ENCODE results near the gene TOP3B. TPM values are rescaled to one million over a fixed set of nuclear protein-coding genes. Genes with fewer than 3 reads are reported as not detected.
"Not testable (repeated sequence)": the region's sequence is repeated elsewhere in the genome, so short reads cannot be mapped to it uniquely, and the experiment has no call there.

TOP3B gene
- total RNA-seq, 2 experiments from 2014 or later = 41.2 to 41.4 TPM

- intact Hi-C loops (cut with micrococcal nuclease) = no loop called here
- H3K27ac Mint-ChIP-seq = no peak overlapping the region
- no peaks in the 10 kb centered on the region for H3K27me3 Mint-ChIP-seq (ENCODE audit: low read depth)
- H3K4me1 Mint-ChIP-seq (ENCODE audit: low read depth) = no peaks in the 10 kb centered on the region
- H3K9me3 Mint-ChIP-seq = no peaks in the 10 kb centered on the region
- no peak overlapping the region for H3K4me3 Mint-ChIP-seq
- CTCF ChIA-PET = interaction anchor here (1.0 kb wide), 1 partner anchor 34 kb away, joined by 3 read pairs; no protein-coding TSS in a partner anchor
- H3K36me3 Mint-ChIP-seq (ENCODE audit: low read depth) = no peaks in the 10 kb centered on the region
- no peak for DNase-seq
These were observed 62.9 kb downstream of the TOP3B start for GRCh38 chr22:21919526-21920307.

GRCh38 chr22:21918466-21919185 is 64.0 kb downstream of the TOP3B start:
- intact Hi-C loops (cut with micrococcal nuclease) = no loop called here
- Mint-ChIP-seq H3K27me3 (ENCODE audit: low read depth) (no peaks in the 10 kb centered on the region), H3K36me3 (ENCODE audit: low read depth) (no peaks in the 10 kb centered on the region), H3K9me3 (no peaks in the 10 kb centered on the region), H3K27ac (no peak overlapping the region), H3K4me3 (no peak overlapping the region), H3K4me1 (ENCODE audit: low read depth) (no peaks in the 10 kb centered on the region)
- CTCF ChIA-PET = no interaction called here
- no peak for DNase-seq

- Mint-ChIP-seq H3K27me3 (ENCODE audit: low read depth) (no peaks in the 10 kb centered on the region), H3K27ac (no peak overlapping the region), H3K9me3 (no peaks in the 10 kb centered on the region), H3K36me3 (ENCODE audit: low read depth) (no peaks in the 10 kb centered on the region), H3K4me1 (ENCODE audit: low read depth) (no peaks in the 10 kb centered on the region), H3K4me3 (no peak overlapping the region)
- intact Hi-C loops (cut with micrococcal nuclease) = no loop called here
- CTCF ChIA-PET = no interaction called here
- DNase-seq = no peak
These were observed 64.7 kb downstream of the TOP3B start for GRCh38 chr22:21917959-21918261.

GRCh38 chr22:21917181-21917958 is 65.2 kb downstream of the TOP3B start:
- Mint-ChIP-seq H3K9me3 (no peaks in the 10 kb centered on the region), H3K4me3 (no peak overlapping the region), H3K4me1 (ENCODE audit: low read depth) (no peaks in the 10 kb centered on the region), H3K27ac (no peak overlapping the region), H3K27me3 (ENCODE audit: low read depth) (no peaks in the 10 kb centered on the region), H3K36me3 (ENCODE audit: low read depth) (no peaks in the 10 kb centered on the region)
- no peak for DNase-seq
- intact Hi-C loops (cut with micrococcal nuclease) = no loop called here
- CTCF ChIA-PET = interaction anchor here (1.6 kb wide), 1 partner anchor 20 kb away, joined by 10 read pairs; no protein-coding TSS in a partner anchor

- H3K36me3 Mint-ChIP-seq (ENCODE audit: low read depth) = no peaks in the 10 kb centered on the region
- no peak for DNase-seq
- no peaks in the 10 kb centered on the region for H3K27me3 Mint-ChIP-seq (ENCODE audit: low read depth)
- H3K4me1 Mint-ChIP-seq (ENCODE audit: low read depth) = no peaks in the 10 kb centered on the region
- H3K27ac Mint-ChIP-seq = no peak overlapping the region
- H3K9me3 Mint-ChIP-seq = no peaks in the 10 kb centered on the region
- intact Hi-C loops (cut with micrococcal nuclease) = no loop called here
- CTCF ChIA-PET = interaction anchor here (0.6 to 1.6 kb wide), 2 partner anchors 21 to 318 kb away, joined by 3 to 10 read pairs; no protein-coding TSS in a partner anchor
- H3K4me3 Mint-ChIP-seq = no peak overlapping the region
These were observed 66.2 kb downstream of the TOP3B start for GRCh38 chr22:21916309-21916918.

- H3K27ac Mint-ChIP-seq = no peak overlapping the region
- intact Hi-C loops (cut with micrococcal nuclease) = no loop called here
- no peaks in the 10 kb centered on the region for H3K9me3 Mint-ChIP-seq
- H3K27me3 Mint-ChIP-seq (ENCODE audit: low read depth) = no peaks in the 10 kb centered on the region
- CTCF ChIA-PET = interaction anchor here (0.6 to 1.6 kb wide), 2 partner anchors 22 to 318 kb away, joined by 3 to 10 read pairs; no protein-coding TSS in a partner anchor
- H3K4me1 Mint-ChIP-seq (ENCODE audit: low read depth) = no peaks in the 10 kb centered on the region
- no peaks in the 10 kb centered on the region for H3K36me3 Mint-ChIP-seq (ENCODE audit: low read depth)
- no peak overlapping the region for H3K4me3 Mint-ChIP-seq
- DNase-seq = no peak
These were observed 66.8 kb downstream of the TOP3B start for GRCh38 chr22:21915624-21916308.

GRCh38 chr22:21914033-21914642 is 68.4 kb downstream of the TOP3B start:
- H3K36me3 Mint-ChIP-seq (ENCODE audit: low read depth); H3K27ac Mint-ChIP-seq; DNase-seq; H3K4me3 Mint-ChIP-seq; H3K27me3 Mint-ChIP-seq (ENCODE audit: low read depth); H3K9me3 Mint-ChIP-seq; intact Hi-C loops (cut with micrococcal nuclease); H3K4me1 Mint-ChIP-seq (ENCODE audit: low read depth): not testable (repeated sequence)
- CTCF ChIA-PET = interaction anchor here (1.1 kb wide), 1 partner anchor 269 kb away, joined by 6 read pairs; no protein-coding TSS in a partner anchor

- DNase-seq; H3K36me3 Mint-ChIP-seq (ENCODE audit: low read depth); H3K9me3 Mint-ChIP-seq; H3K4me3 Mint-ChIP-seq; H3K27me3 Mint-ChIP-seq (ENCODE audit: low read depth); H3K4me1 Mint-ChIP-seq (ENCODE audit: low read depth); intact Hi-C loops (cut with micrococcal nuclease); H3K27ac Mint-ChIP-seq: not testable (repeated sequence)
- CTCF ChIA-PET = interaction anchor here (0.5 to 1.6 kb wide), 2 partner anchors 27 to 460 kb away, joined by 3 read pairs; no protein-coding TSS in a partner anchor
These were observed 72.2 kb downstream of the TOP3B start for GRCh38 chr22:21910367-21910766.

GRCh38 chr22:21909871-21910270 is 72.7 kb downstream of the TOP3B start:
- Mint-ChIP-seq H3K4me1 (ENCODE audit: low read depth) (no peaks in the 10 kb centered on the region), H3K27ac (no peak overlapping the region), H3K27me3 (ENCODE audit: low read depth) (no peaks in the 10 kb centered on the region), H3K36me3 (ENCODE audit: low read depth) (no peaks in the 10 kb centered on the region), H3K4me3 (no peak overlapping the region), H3K9me3 (no peaks in the 10 kb centered on the region)
- CTCF ChIA-PET = interaction anchor here (1.6 kb wide), 1 partner anchor 28 kb away, joined by 3 read pairs; no protein-coding TSS in a partner anchor
- no peak for DNase-seq
- intact Hi-C loops (cut with micrococcal nuclease) = no loop called here

GRCh38 chr22:21907638-21908522 is 74.7 kb downstream of the TOP3B start:
- peaks cover 1% of the 10 kb centered on the region for H3K36me3 Mint-ChIP-seq (ENCODE audit: low read depth)
- no peak overlapping the region for H3K27ac Mint-ChIP-seq
- DNase-seq = no peak
- no peaks in the 10 kb centered on the region for H3K4me1 Mint-ChIP-seq (ENCODE audit: low read depth)
- intact Hi-C loops (cut with micrococcal nuclease) = no loop called here
- CTCF ChIA-PET = no interaction called here
- H3K4me3 Mint-ChIP-seq = no peak overlapping the region
- H3K27me3 Mint-ChIP-seq (ENCODE audit: low read depth) = no peaks in the 10 kb centered on the region
- no peaks in the 10 kb centered on the region for H3K9me3 Mint-ChIP-seq

All from activated naive CD4-positive, alpha-beta T cell treated with anti-CD3 and anti-CD28 coated beads for 36 hours (primary cell).